H1 (cell line): Measurements from ENCODE around the gene COX19.
A peak's percentile ranks its signal among the peaks of the same experiment; 100 is the strongest.

Source experiments
- BACH1 ChIP-seq: IDR thresholded peaks from 2 replicates; pipeline ENCODE4 v1.6.1; 2012; ENCODE audit warnings: low read length, improper control_type of control experiment
- CBX8 ChIP-seq: fragments of 300-800, 300-1000 bp; sonication (generic); IDR thresholded peaks from 2 replicates; pipeline ENCODE4 v1.7.1; 2016; ENCODE audit warnings: low read depth, low read length, borderline replicate concordance
- CTCF ChIP-seq, 3 experiments: IDR thresholded peaks; 1 replicate in 2 of 3; 2 replicates in 1 of 3; pipeline versions ENCODE4 v1.5.1 to v1.6.1; 2011; ENCODE audit warnings: low read length in 3 of 3, mild to moderate bottlenecking in 3 of 3, inconsistent platforms in 2 of 3, low read depth in 1 of 3, moderate library complexity in 1 of 3; ENCODE audit not compliant: insufficient read depth in 1 of 3; ENCODE audit errors: control extremely low read depth in 1 of 3
- EGR1 ChIP-seq: IDR thresholded peaks from 2 replicates; pipeline ENCODE4 v1.6.1; 2011; ENCODE audit warnings: low read depth, low read length, borderline replicate concordance
- EP300 ChIP-seq, 2 experiments: IDR thresholded peaks; 1 replicate in 1 of 2; 2 replicates in 1 of 2; pipeline ENCODE4 v1.6.1; 2011 to 2012; ENCODE audit warnings: low read depth in 2 of 2, low read length in 2 of 2, mild to moderate bottlenecking in 2 of 2, borderline replicate concordance in 1 of 2, inconsistent platforms in 1 of 2, moderate library complexity in 1 of 2
- POLR2AphosphoS5 ChIP-seq: IDR thresholded peaks from 2 replicates; pipeline ENCODE4 v1.6.1; 2011; ENCODE audit warnings: low read depth, low read length
- RFX5 ChIP-seq: IDR thresholded peaks from 2 replicates; pipeline ENCODE4 v1.6.1; 2011; ENCODE audit warnings: low read depth, low read length, improper control_type of control experiment, borderline replicate concordance
- SIN3A ChIP-seq, 2 experiments: IDR thresholded peaks in 1 of 2; conservative IDR thresholded peaks in 1 of 2; 2 replicates each; pipeline ENCODE4 v1.6.1; 2011 to 2012; ENCODE audit warnings: low read length in 2 of 2, improper control_type of control experiment in 1 of 2, low read depth in 1 of 2, mild to moderate bottlenecking in 1 of 2
- ZNF274 ChIP-seq: IDR thresholded peaks from 2 replicates; pipeline ENCODE4 v1.7.0; 2012; ENCODE audit warnings: low read length, borderline replicate concordance; ENCODE audit errors: extremely low read depth

- TF ChIP-seq ZNF274 (no peak), EGR1 (no peak), BACH1 (no peak), SIN3A (conservative IDR thresholded peaks at IDR 0.05 in 1 of 2, IDR thresholded peaks at IDR 0.05 in 1 of 2; ENCODE audit: low read depth in 1 of 2, low read length in 2 of 2) (no peak), POLR2AphosphoS5 (no peak), RFX5 (no peak), CBX8 (no peak), CTCF (IDR thresholded peaks at IDR 0.05; ENCODE audit: control extremely low read depth in 1 of 3, insufficient read depth in 1 of 3, low read depth in 1 of 3, low read length in 3 of 3) (peak in 1 of 3 experiments; percentile 12; a peak in 1 of 4 replicates), EP300 (IDR thresholded peaks at IDR 0.05; ENCODE audit: borderline replicate concordance in 1 of 2, low read depth in 2 of 2, low read length in 2 of 2) (no peak)
Measured at GRCh38 chr7:954330-955238, 20.8 kb downstream of the COX19 start, which contains the start of gene ADAP1.
